HepG2 (cell line): ENCODE results near the gene SPARC. TPM values are rescaled to one million over a fixed set of nuclear protein-coding genes. Genes with fewer than 3 reads are reported as not detected.

Experiments
- ATAC-seq: fragments of 200-7000 bp; cut with Tn5 transposase; 3 replicates; pipeline ENCODE4 v1.9.1; 2020; ENCODE audit warnings: mild to moderate bottlenecking, moderate library complexity
- BruUV-seq: library from RNA; stranded (reverse); fragments of 400-500 nt; replicated peaks from 2 replicates; lab custom pipeline; 2021; lab: Mats Ljungman, UMichigan
- CTCF ChIA-PET: fragments of 300-600 bp; formaldehyde crosslinking; extraction: SDS; loops from one replicate; lab custom pipeline; 2021; ENCODE audit warnings: low total read pairs, inconsistent platforms, low intra/inter-chr PET ratio; lab: Yijun Ruan, JAX
- POLR2A ChIA-PET: fragments of 350-600 bp; sonication (Branson Sonifier 250); formaldehyde crosslinking; loops from one replicate; lab custom pipeline; 2020; ENCODE audit warnings: antibody characterized with exemption, inconsistent platforms; lab: Yijun Ruan, JAX
- DNase-seq: peaks from one replicate; pipeline ENCODE4 v3.0.0-alpha.2; 2015; ENCODE audit warnings: low spot score
- FAIRE-seq: peaks from 3 replicates; lab custom pipeline; 2011; peaks lifted over from hg19 to GRCh38; lab: Jason Lieb, UNC
- H2AFZ ChIP-seq: one replicate; pipeline ENCODE4 v1.6.1; 2011; ENCODE audit warnings: low read length, inconsistent platforms
- H3K27ac ChIP-seq: fragments of 300-600 bp; 3 replicates; pipeline ENCODE4 v1.8.0; 2011; ENCODE audit warnings: mixed run types, mild to moderate bottlenecking, mixed read lengths, low read length, inconsistent platforms; ENCODE audit not compliant: insufficient read depth; ENCODE audit errors: extremely low read length
- H3K27me3 ChIP-seq, 2 experiments: fragments of 200-600 bp in 1 of 2; 2 replicates in 1 of 2; 3 replicates in 1 of 2; pipeline versions ENCODE4 v1.6.0 to v1.8.0; 2011; ENCODE audit warnings: low read length in 2 of 2, mild to moderate bottlenecking in 2 of 2, moderate library complexity in 2 of 2, inconsistent platforms in 1 of 2; ENCODE audit not compliant: insufficient read depth in 2 of 2, control insufficient read depth in 1 of 2
- H3K36me3 ChIP-seq, 2 experiments: fragments of 200-600 bp in 1 of 2; replicated peaks in 1 of 2; 2 replicates in 1 of 2; 3 replicates in 1 of 2; pipeline versions ENCODE4 v1.5.1 to v1.8.0; 2011; ENCODE audit warnings: low read length in 2 of 2, inconsistent platforms in 1 of 2; ENCODE audit not compliant: insufficient read depth in 2 of 2, control insufficient read depth in 1 of 2
- H3K4me1 ChIP-seq: 2 replicates; pipeline ENCODE4 v1.5.1; 2012; ENCODE audit warnings: low read length, inconsistent platforms; ENCODE audit not compliant: insufficient read depth
- H3K4me2 ChIP-seq: 2 replicates; pipeline ENCODE4 v1.6.0; 2011; ENCODE audit warnings: low read depth, low read length, inconsistent platforms
- H3K4me3 ChIP-seq, 3 experiments: fragments of 200-600 bp in 1 of 3; sonication (generic), shearing (Covaris generic) in 1 of 3; replicated peaks in 1 of 3; 2 replicates each; pipeline ENCODE4 v1.5.1; 2011 to 2016; ENCODE audit warnings: low read length in 3 of 3, inconsistent platforms in 2 of 3, low read depth in 2 of 3, mild to moderate bottlenecking in 2 of 3, control low read depth in 1 of 3, mixed read lengths in 1 of 3; ENCODE audit not compliant: insufficient read depth in 1 of 3
- H3K79me2 ChIP-seq: one replicate; pipeline ENCODE4 v1.6.1; 2011; ENCODE audit warnings: low read length, inconsistent platforms; ENCODE audit not compliant: insufficient read depth
- H3K9ac ChIP-seq: 2 replicates; pipeline ENCODE4 v1.6.0; 2011; ENCODE audit warnings: mild to moderate bottlenecking, low read depth, low read length, inconsistent platforms; ENCODE audit not compliant: insufficient read depth
- H3K9me3 ChIP-seq: 2 replicates; pipeline ENCODE4 v1.5.1; 2012; ENCODE audit warnings: mild to moderate bottlenecking, low read length
- H4K20me1 ChIP-seq: 2 replicates; pipeline ENCODE4 v1.6.0; 2011; ENCODE audit warnings: inconsistent platforms, mild to moderate bottlenecking, low read length, moderate library complexity; ENCODE audit not compliant: insufficient read depth
- CCDC6 ChIP-seq: sonication (generic); formaldehyde crosslinking; IDR thresholded peaks from 2 replicates; pipeline ENCODE4 v1.8.1; 2022; ENCODE audit warnings: mild to moderate bottlenecking, missing genetic modification reagents, moderate library complexity
- RFXAP ChIP-seq: sonication (generic); formaldehyde crosslinking; IDR thresholded peaks from 2 replicates; pipeline ENCODE4 v1.4.0; 2020; ENCODE audit warnings: missing genetic modification reagents, borderline replicate concordance
- TSC22D2 ChIP-seq: sonication (generic); formaldehyde crosslinking; IDR thresholded peaks from 2 replicates; pipeline ENCODE4 v1.5.1; 2020; ENCODE audit warnings: missing genetic modification reagents, mild to moderate bottlenecking, borderline replicate concordance
- ZNF10 ChIP-seq: sonication (generic); formaldehyde crosslinking; IDR thresholded peaks from 2 replicates; pipeline ENCODE4 v1.4.0; 2020; ENCODE audit warnings: mild to moderate bottlenecking, low read depth, missing genetic modification reagents, borderline replicate concordance
- WGBS: methylation state at CpG from one replicate; pipeline ENCODE4 v1.1.6; 2017; ENCODE audit warnings: low lambda C conversion rate; 5-methylcytosine and 5-hydroxymethylcytosine counted together
- in situ Hi-C: cut with HindIII; loops from 2 replicates; pipeline ENCODE4 v1.10.0; 2017; ENCODE audit warnings: low pct_unique_long_range_greater_than_20kb; ENCODE audit not compliant: extremely low pct_ligation_motif_present
- intact Hi-C: fragments of 100-400 bp; cut with micrococcal nuclease; formaldehyde crosslinking; loops from one replicate; pipeline ENCODE4 v1.10.0; 2022; ENCODE audit not compliant: unreplicated experiment
- polyA plus RNA-seq, 8 experiments: library from polyadenylated mRNA; depleted of rRNA in 3 of 8; stranded (reverse) in 7 of 8; unstranded in 1 of 8; fragments of >200 nt; fragmentation: Illumina TruSeq in 4 of 8; extraction: Trizol in 4 of 8; gene quantifications; 2 replicates each; pipeline versions ENCODE4 v1.2.1 to v1.2.3, GENCODE V29; 2011 to 2016; ENCODE audit warnings: low read depth in 4 of 8, missing spikeins in 1 of 8, mixed read lengths in 1 of 8; ENCODE audit not compliant: insufficient read depth in 1 of 8
- total RNA-seq, 5 experiments: library from RNA; depleted of rRNA; stranded (reverse); fragments of >200 nt; fragmentation: Illumina TruSeq; extraction: Trizol; gene quantifications; 2 replicates each; pipeline ENCODE4 v1.2.3, GENCODE V29; 2016; ENCODE audit warnings: low read depth in 1 of 5
- TF ChIP-seq, protein P1 (sequence below): sonication (generic); formaldehyde crosslinking; IDR thresholded peaks from 2 replicates; pipeline ENCODE4 v1.5.0; 2020; ENCODE audit warnings: mild to moderate bottlenecking, missing genetic modification reagents, borderline replicate concordance
- TF ChIP-seq, protein P2 (sequence below): sonication (generic); formaldehyde crosslinking; IDR thresholded peaks from 2 replicates; pipeline ENCODE4 v1.4.0; 2020; ENCODE audit warnings: mild to moderate bottlenecking, missing genetic modification reagents
- TF ChIP-seq, protein P3 (sequence below): sonication (generic); formaldehyde crosslinking; IDR thresholded peaks from 2 replicates; pipeline ENCODE4 v1.8.0; 2022; ENCODE audit warnings: mild to moderate bottlenecking, missing genetic modification reagents
- TF ChIP-seq, protein P4 (sequence below): sonication (generic); formaldehyde crosslinking; IDR thresholded peaks from 2 replicates; pipeline ENCODE4 v1.5.0; 2020; ENCODE audit warnings: missing genetic modification reagents

SPARC gene
- total and polyA plus RNA-seq, 2 of the 13 experiments (the other 11 are each of a cell fraction or from before 2014, with no cell fraction given), result 76.7 to 192 TPM

DNA sequence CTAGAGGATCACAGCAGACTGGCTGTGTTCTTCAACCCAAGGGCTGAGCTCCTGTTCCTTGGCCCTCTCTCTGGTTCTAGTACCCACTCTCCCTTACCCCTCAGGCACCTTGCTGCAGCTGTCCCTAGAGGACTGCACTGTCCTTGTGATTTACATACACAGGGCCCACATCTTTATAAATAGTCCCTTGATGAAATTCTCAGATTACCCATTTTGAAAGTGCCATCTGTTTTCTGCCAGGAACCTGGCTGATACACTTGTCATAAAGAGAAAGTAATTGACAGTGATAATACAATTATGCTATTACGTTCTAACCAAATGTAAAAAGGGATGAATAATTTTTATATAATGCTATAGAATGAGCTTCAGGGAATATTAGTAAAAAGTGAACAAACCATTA lies 16.5 kb upstream of the SPARC start:
- 45% methylated on average over 1 of the region's 1 CpG for WGBS
- no peak for DNase-seq
- no peak overlapping the region for H3K4me2 ChIP-seq
- no peaks in the 10 kb centered on the region for H3K36me3 ChIP-seq
- in situ Hi-C loops (no loop called here), intact Hi-C loops (no loop called here)
- ChIA-PET POLR2A (interaction anchor here (2.4 kb wide), 1 partner anchor 9 kb away, joined by 11 read pairs; no protein-coding TSS in a partner anchor), CTCF (no interaction called here)
- H3K79me2 ChIP-seq, result no peaks in the 10 kb centered on the region
- H3K4me3 ChIP-seq, result no peak overlapping the region
- BruUV-seq, result no TSS peak
- no peak overlapping the region for H3K9ac ChIP-seq
- peak; percentile 22; the same call in 2 of the 3 replicates for ATAC-seq
- no peak overlapping the region for H2AFZ ChIP-seq
- no peak overlapping the region for H3K27ac ChIP-seq
- no peak for TF ChIP-seq RFXAP (CRISPR knock-in tag)
- TF ChIP-seq ZNF10, result no peak
- TF ChIP-seq, protein P1, sequence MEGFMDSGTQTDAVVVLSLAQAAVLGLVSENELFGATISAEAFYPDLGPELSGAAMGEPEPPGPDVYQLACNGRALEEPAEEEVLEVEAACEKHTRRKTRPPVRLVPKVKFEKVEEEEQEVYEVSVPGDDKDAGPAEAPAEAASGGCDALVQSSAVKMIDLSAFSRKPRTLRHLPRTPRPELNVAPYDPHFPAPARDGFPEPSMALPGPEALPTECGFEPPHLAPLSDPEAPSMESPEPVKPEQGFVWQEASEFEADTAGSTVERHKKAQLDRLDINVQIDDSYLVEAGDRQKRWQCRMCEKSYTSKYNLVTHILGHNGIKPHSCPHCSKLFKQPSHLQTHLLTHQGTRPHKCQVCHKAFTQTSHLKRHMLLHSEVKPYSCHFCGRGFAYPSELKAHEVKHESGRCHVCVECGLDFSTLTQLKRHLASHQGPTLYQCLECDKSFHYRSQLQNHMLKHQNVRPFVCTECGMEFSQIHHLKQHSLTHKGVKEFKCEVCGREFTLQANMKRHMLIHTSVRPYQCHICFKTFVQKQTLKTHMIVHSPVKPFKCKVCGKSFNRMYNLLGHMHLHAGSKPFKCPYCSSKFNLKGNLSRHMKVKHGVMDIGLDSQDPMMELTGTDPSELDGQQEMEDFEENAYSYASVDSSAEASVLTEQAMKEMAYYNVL, result no peak
- TF ChIP-seq, protein P2, sequence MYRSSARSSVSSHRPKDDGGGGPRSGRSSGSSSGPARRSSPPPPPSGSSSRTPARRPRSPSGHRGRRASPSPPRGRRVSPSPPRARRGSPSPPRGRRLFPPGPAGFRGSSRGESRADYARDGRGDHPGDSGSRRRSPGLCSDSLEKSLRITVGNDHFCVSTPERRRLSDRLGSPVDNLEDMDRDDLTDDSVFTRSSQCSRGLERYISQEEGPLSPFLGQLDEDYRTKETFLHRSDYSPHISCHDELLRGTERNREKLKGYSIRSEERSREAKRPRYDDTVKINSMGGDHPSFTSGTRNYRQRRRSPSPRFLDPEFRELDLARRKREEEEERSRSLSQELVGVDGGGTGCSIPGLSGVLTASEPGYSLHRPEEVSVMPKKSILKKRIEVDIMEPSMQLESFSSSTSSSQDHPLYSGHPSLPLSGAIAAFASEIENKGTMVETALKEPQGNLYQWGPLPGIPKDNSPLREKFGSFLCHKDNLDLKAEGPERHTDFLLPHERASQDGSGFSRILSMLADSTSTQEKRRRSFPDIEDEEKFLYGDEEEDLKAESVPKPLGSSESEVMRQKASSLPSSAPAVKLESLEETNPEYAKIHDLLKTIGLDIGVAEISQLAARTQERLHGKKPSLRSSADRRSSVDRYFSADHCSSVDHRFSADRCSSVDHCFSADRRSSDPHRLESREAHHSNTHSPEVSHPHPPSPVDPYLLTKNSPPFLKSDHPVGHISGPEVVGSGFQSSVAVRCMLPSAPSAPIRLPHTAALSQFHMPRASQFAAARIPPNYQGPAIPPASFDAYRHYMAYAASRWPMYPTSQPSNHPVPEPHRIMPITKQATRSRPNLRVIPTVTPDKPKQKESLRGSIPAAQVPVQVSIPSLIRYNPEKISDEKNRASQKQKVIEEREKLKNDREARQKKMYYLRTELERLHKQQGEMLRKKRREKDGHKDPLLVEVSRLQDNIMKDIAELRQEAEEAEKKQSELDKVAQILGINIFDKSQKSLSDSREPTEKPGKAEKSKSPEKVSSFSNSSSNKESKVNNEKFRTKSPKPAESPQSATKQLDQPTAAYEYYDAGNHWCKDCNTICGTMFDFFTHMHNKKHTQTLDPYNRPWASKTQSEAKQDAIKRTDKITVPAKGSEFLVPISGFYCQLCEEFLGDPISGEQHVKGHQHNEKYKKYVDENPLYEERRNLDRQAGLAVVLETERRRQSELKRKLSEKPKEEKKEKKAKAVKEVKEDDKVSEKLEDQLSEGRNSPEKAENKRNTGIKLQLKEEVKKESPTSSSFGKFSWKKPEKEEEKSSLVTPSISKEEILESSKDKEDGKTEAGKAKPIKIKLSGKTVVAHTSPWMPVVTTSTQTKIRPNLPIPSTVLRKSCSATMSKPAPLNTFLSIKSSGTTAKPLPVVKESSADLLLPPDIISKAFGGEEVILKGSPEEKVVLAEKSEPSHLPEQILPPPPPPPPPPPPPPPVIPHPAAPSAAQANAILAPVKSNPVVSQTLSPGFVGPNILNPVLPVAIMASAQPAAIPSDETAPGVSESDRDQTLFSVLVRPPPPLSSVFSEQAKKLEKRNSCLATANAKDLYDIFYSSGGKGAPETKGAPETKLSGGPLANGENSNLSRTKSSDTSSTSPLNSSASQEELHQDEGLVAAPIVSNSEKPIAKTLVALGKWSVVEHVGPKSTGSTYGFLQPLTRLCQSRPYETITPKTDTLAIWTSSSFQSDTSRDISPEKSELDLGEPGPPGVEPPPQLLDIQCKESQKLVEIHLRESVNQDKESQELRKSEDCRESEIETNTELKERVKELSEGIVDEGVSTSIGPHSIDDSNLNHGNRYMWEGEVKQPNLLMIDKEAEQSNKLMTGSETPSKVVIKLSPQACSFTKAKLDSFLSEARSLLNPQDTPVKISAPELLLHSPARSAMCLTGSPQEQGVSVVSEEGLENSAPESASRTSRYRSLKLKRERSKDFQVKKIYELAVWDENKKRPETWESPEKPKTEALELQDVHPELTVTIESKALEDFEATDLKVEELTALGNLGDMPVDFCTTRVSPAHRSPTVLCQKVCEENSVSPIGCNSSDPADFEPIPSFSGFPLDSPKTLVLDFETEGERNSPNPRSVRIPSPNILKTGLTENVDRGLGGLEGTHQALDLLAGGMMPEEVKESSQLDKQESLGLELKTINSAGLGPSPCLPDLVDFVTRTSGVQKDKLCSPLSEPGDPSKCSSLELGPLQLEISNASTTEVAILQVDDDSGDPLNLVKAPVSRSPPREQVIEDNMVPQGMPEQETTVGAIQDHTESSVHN (CRISPR knock-in tag), result no peak
- TF ChIP-seq, protein P3, sequence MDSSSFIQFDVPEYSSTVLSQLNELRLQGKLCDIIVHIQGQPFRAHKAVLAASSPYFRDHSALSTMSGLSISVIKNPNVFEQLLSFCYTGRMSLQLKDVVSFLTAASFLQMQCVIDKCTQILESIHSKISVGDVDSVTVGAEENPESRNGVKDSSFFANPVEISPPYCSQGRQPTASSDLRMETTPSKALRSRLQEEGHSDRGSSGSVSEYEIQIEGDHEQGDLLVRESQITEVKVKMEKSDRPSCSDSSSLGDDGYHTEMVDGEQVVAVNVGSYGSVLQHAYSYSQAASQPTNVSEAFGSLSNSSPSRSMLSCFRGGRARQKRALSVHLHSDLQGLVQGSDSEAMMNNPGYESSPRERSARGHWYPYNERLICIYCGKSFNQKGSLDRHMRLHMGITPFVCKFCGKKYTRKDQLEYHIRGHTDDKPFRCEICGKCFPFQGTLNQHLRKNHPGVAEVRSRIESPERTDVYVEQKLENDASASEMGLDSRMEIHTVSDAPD (CRISPR knock-in tag), result no peak
- no peak for TF ChIP-seq TSC22D2 (CRISPR knock-in tag)
- TF ChIP-seq, protein P4, sequence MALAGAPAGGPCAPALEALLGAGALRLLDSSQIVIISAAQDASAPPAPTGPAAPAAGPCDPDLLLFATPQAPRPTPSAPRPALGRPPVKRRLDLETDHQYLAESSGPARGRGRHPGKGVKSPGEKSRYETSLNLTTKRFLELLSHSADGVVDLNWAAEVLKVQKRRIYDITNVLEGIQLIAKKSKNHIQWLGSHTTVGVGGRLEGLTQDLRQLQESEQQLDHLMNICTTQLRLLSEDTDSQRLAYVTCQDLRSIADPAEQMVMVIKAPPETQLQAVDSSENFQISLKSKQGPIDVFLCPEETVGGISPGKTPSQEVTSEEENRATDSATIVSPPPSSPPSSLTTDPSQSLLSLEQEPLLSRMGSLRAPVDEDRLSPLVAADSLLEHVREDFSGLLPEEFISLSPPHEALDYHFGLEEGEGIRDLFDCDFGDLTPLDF (CRISPR knock-in tag), result no peak
- TF ChIP-seq CCDC6 (CRISPR knock-in tag), result no peak
- H4K20me1 ChIP-seq, result no peaks in the 10 kb centered on the region
- H3K4me1 ChIP-seq, result peaks cover 62% of the 10 kb centered on the region
- FAIRE-seq, result no peak
- H3K27me3 ChIP-seq, result no peaks in the 10 kb centered on the region
- no peaks in the 10 kb centered on the region for H3K9me3 ChIP-seq
